Measurements from ENCODE around the gene FSTL5. TPM values are rescaled to one million over a fixed set of nuclear protein-coding genes. Genes with fewer than 3 reads are reported as not detected.

The FSTL5 gene
- total RNA-seq, 2 donors from 2014 or later: not detected

- H3K4me1 Mint-ChIP-seq: no peaks in the 10 kb centered on the region
- H3K36me3 Mint-ChIP-seq (ENCODE audit: low read depth): no peaks in the 10 kb centered on the region
- ATAC-seq: no peak
- H3K9me3 ChIP-seq (ENCODE audit: control insufficient read depth, low read length, poor library complexity, severe bottlenecking): no peaks in the 10 kb centered on the region
- H3K4me3 Mint-ChIP-seq: no peak overlapping the region
- no peak for DNase-seq
- H3K27ac Mint-ChIP-seq: no peak overlapping the region
- no peaks in the 10 kb centered on the region for H3K27me3 Mint-ChIP-seq
These were observed 818.1 kb downstream of the FSTL5 start for GRCh38 chr4:161345741-161346140.

- H3K4me1 Mint-ChIP-seq: no peaks in the 10 kb centered on the region
- ATAC-seq (no peak), DNase-seq (no peak)
- H3K27me3 Mint-ChIP-seq: no peaks in the 10 kb centered on the region
- H3K9me3 ChIP-seq (ENCODE audit: control insufficient read depth, low read length, poor library complexity, severe bottlenecking): no peaks in the 10 kb centered on the region
- H3K27ac Mint-ChIP-seq: no peak overlapping the region
- no peak overlapping the region for H3K4me3 Mint-ChIP-seq
- no peaks in the 10 kb centered on the region for H3K36me3 Mint-ChIP-seq (ENCODE audit: low read depth)
These were observed 820.2 kb downstream of the FSTL5 start for GRCh38 chr4:161343569-161343950.

GRCh38 chr4:161342881-161343568 is 820.8 kb downstream of the FSTL5 start:
- Mint-ChIP-seq H3K27ac (no peak overlapping the region), H3K4me1 (no peaks in the 10 kb centered on the region), H3K36me3 (ENCODE audit: low read depth) (no peaks in the 10 kb centered on the region), H3K27me3 (no peaks in the 10 kb centered on the region), H3K4me3 (no peak overlapping the region)
- ATAC-seq: no peak
- H3K9me3 ChIP-seq (ENCODE audit: control insufficient read depth, low read length, poor library complexity, severe bottlenecking): no peaks in the 10 kb centered on the region
- no peak for DNase-seq

- no peak overlapping the region for H3K27ac Mint-ChIP-seq
- no peak for ATAC-seq
- no peak overlapping the region for H3K4me3 Mint-ChIP-seq
- no peaks in the 10 kb centered on the region for H3K36me3 Mint-ChIP-seq (ENCODE audit: low read depth)
- H3K27me3 Mint-ChIP-seq: no peaks in the 10 kb centered on the region
- H3K9me3 ChIP-seq (ENCODE audit: control insufficient read depth, low read length, poor library complexity, severe bottlenecking): no peaks in the 10 kb centered on the region
- no peaks in the 10 kb centered on the region for H3K4me1 Mint-ChIP-seq
- DNase-seq: no peak
These were observed 827.2 kb downstream of the FSTL5 start for GRCh38 chr4:161336621-161337020.

- Mint-ChIP-seq H3K36me3 (ENCODE audit: low read depth) (no peaks in the 10 kb centered on the region), H3K4me3 (no peak overlapping the region), H3K27me3 (no peaks in the 10 kb centered on the region), H3K4me1 (no peaks in the 10 kb centered on the region), H3K27ac (no peak overlapping the region)
- H3K9me3 ChIP-seq (ENCODE audit: control insufficient read depth, low read length, poor library complexity, severe bottlenecking): no peaks in the 10 kb centered on the region
- no peak for DNase-seq
- no peak for ATAC-seq
These were observed 827.7 kb downstream of the FSTL5 start for GRCh38 chr4:161336016-161336530.

Data from T-helper 17 cell (primary cell).